HEK293 (cell line): ENCODE measurements around the gene TTC9B.
A peak's percentile ranks its signal among the peaks of the same experiment; 100 is the strongest.

Source experiments
- CTCF ChIA-PET: fragments of 350-600 bp; formaldehyde crosslinking; extraction: SDS; loops from one replicate; lab custom pipeline; 2021; ENCODE audit warnings: antibody characterized with exemption; lab: Yijun Ruan, JAX
- POLR2A ChIA-PET: fragments of 300-600 bp; formaldehyde crosslinking; extraction: SDS; loops from one replicate; lab custom pipeline; 2020; ENCODE audit warnings: antibody characterized with exemption, inconsistent platforms; lab: Yijun Ruan, JAX
- H3K27ac ChIP-seq: fragments of 200-500 bp; sonication (Bioruptor generic); 2 replicates; pipeline ENCODE4 v1.5.1; 2014; ENCODE audit warnings: low read depth, low read length, control low read depth, inconsistent platforms; ENCODE audit errors: extremely low read depth
- H3K36me3 ChIP-seq, 2 experiments: fragments of 200-500 bp in 1 of 2; sonication (Bioruptor generic) in 1 of 2; 1 replicate in 1 of 2; 2 replicates in 1 of 2; pipeline ENCODE4 v1.5.1; 2014 to 2017; ENCODE audit warnings: inconsistent platforms in 2 of 2, low read length in 2 of 2; ENCODE audit not compliant: control insufficient read depth in 2 of 2, insufficient read depth in 1 of 2
- H3K4me1 ChIP-seq: fragments of 200-500 bp; sonication (Bioruptor generic); 2 replicates; pipeline ENCODE4 v1.5.1; 2014; ENCODE audit warnings: mild to moderate bottlenecking, low read length, inconsistent platforms; ENCODE audit not compliant: control insufficient read depth, insufficient read depth
- H3K4me3 ChIP-seq: 2 replicates; pipeline ENCODE4 v1.5.1; 2011; ENCODE audit warnings: low read depth, mild to moderate bottlenecking, control low read depth, low read length, moderate library complexity
- H3K9me3 ChIP-seq: fragments of 200-500 bp; sonication (Bioruptor generic); 2 replicates; pipeline ENCODE4 v1.5.1; 2014; ENCODE audit warnings: low read depth, low read length, inconsistent platforms; ENCODE audit not compliant: control insufficient read depth, insufficient read depth
- GFI1B ChIP-seq: fragments of 450-650 bp; formaldehyde crosslinking; IDR thresholded peaks from 2 replicates; pipeline ENCODE4 v1.5.1; 2016; ENCODE audit warnings: missing biosample characterization, missing genetic modification characterization
- KLF7 ChIP-seq: fragments of 450-650 bp; formaldehyde crosslinking; IDR thresholded peaks from 2 replicates; pipeline ENCODE4 v1.5.1; 2016; ENCODE audit warnings: missing biosample characterization, missing genetic modification characterization, borderline replicate concordance
- KLF8 ChIP-seq: fragments of 450-650 bp; formaldehyde crosslinking; IDR thresholded peaks from 2 replicates; pipeline ENCODE4 v1.5.1; 2016; ENCODE audit warnings: missing biosample characterization, missing genetic modification characterization
- MEIS1 ChIP-seq: sonication (generic); formaldehyde crosslinking; IDR thresholded peaks from 2 replicates; pipeline ENCODE4 v1.8.1; 2022; ENCODE audit warnings: missing genetic modification reagents, mild to moderate bottlenecking, borderline replicate concordance
- SCRT1 ChIP-seq: fragments of 450-650 bp; formaldehyde crosslinking; IDR thresholded peaks from 2 replicates; pipeline ENCODE4 v1.5.1; 2016; ENCODE audit warnings: missing biosample characterization, missing genetic modification characterization, borderline replicate concordance
- SCRT2 ChIP-seq: fragments of 450-650 bp; formaldehyde crosslinking; IDR thresholded peaks from 2 replicates; pipeline ENCODE4 v1.5.1; 2016; ENCODE audit warnings: missing biosample characterization, missing genetic modification characterization
- TRIM28 ChIP-seq: IDR thresholded peaks from 2 replicates; pipeline ENCODE4 v1.6.1; 2011; ENCODE audit warnings: low read length, control low read depth, borderline replicate concordance
- ZBTB20 ChIP-seq: fragments of 450-650 bp; formaldehyde crosslinking; IDR thresholded peaks from 2 replicates; pipeline ENCODE4 v1.5.1; 2016; ENCODE audit warnings: missing biosample characterization, missing genetic modification characterization
- ZFP69B ChIP-seq: fragments of 450-650 bp; formaldehyde crosslinking; IDR thresholded peaks from 2 replicates; pipeline ENCODE4 v1.5.1; 2016; ENCODE audit warnings: missing biosample characterization, missing genetic modification characterization
- ZNF133 ChIP-seq: fragments of 450-650 bp; formaldehyde crosslinking; IDR thresholded peaks from 2 replicates; pipeline ENCODE4 v1.5.1; 2016; ENCODE audit warnings: missing biosample characterization, missing genetic modification characterization
- ZNF138 ChIP-seq: fragments of 450-650 bp; formaldehyde crosslinking; IDR thresholded peaks from 2 replicates; pipeline ENCODE4 v1.5.1; 2016; ENCODE audit warnings: missing biosample characterization, missing genetic modification characterization, borderline replicate concordance
- ZNF157 ChIP-seq: fragments of 450-650 bp; formaldehyde crosslinking; IDR thresholded peaks from 2 replicates; pipeline ENCODE4 v1.5.1; 2016; ENCODE audit warnings: missing biosample characterization, missing genetic modification characterization
- ZNF223 ChIP-seq: fragments of 450-650 bp; formaldehyde crosslinking; IDR thresholded peaks from 2 replicates; pipeline ENCODE4 v1.5.1; 2016; ENCODE audit warnings: missing biosample characterization, missing genetic modification characterization
- ZNF24 ChIP-seq: fragments of 450-650 bp; formaldehyde crosslinking; IDR thresholded peaks from 2 replicates; pipeline ENCODE4 v1.5.1; 2016; ENCODE audit warnings: missing biosample characterization, missing genetic modification characterization
- ZNF292 ChIP-seq: fragments of 450-650 bp; formaldehyde crosslinking; IDR thresholded peaks from 2 replicates; pipeline ENCODE4 v1.5.1; 2016; ENCODE audit warnings: low read depth, missing biosample characterization, missing genetic modification characterization, borderline replicate concordance
- ZNF335 ChIP-seq: fragments of 450-650 bp; formaldehyde crosslinking; conservative IDR thresholded peaks from 2 replicates; pipeline ENCODE4 v1.5.1; 2016; ENCODE audit warnings: missing biosample characterization, missing genetic modification characterization
- ZNF354C ChIP-seq: fragments of 450-650 bp; formaldehyde crosslinking; IDR thresholded peaks from 2 replicates; pipeline ENCODE4 v1.5.1; 2016; ENCODE audit warnings: missing biosample characterization, missing genetic modification characterization, low read depth, borderline replicate concordance
- ZNF391 ChIP-seq: fragments of 450-650 bp; formaldehyde crosslinking; IDR thresholded peaks from 2 replicates; pipeline ENCODE4 v1.5.1; 2016; ENCODE audit warnings: low read depth, missing biosample characterization, missing genetic modification characterization, borderline replicate concordance
- ZNF514 ChIP-seq: fragments of 450-650 bp; formaldehyde crosslinking; IDR thresholded peaks from 2 replicates; pipeline ENCODE4 v1.5.1; 2016; ENCODE audit warnings: missing biosample characterization, missing genetic modification characterization
- ZNF596 ChIP-seq: fragments of 450-650 bp; IDR thresholded peaks from 2 replicates; pipeline ENCODE4 v1.5.0; 2018; ENCODE audit warnings: missing biosample characterization, mild to moderate bottlenecking, missing genetic modification characterization, moderate library complexity
- ZNF677 ChIP-seq: fragments of 450-650 bp; IDR thresholded peaks from 2 replicates; pipeline ENCODE4 v1.5.0; 2018; ENCODE audit warnings: missing biosample characterization, mild to moderate bottlenecking, missing genetic modification characterization, moderate library complexity
- ZNF843 ChIP-seq: fragments of 450-650 bp; formaldehyde crosslinking; IDR thresholded peaks from 2 replicates; pipeline ENCODE4 v1.5.1; 2016; ENCODE audit warnings: missing biosample characterization, missing genetic modification characterization
- ZXDB ChIP-seq: fragments of 450-650 bp; formaldehyde crosslinking; IDR thresholded peaks from 2 replicates; pipeline ENCODE4 v1.5.1; 2016; ENCODE audit warnings: missing biosample characterization, missing genetic modification characterization
- TF ChIP-seq, protein P1 (sequence below): fragments of 450-650 bp; formaldehyde crosslinking; IDR thresholded peaks from 2 replicates; pipeline ENCODE4 v1.5.1; 2017; ENCODE audit warnings: missing biosample characterization, missing genetic modification characterization
- TF ChIP-seq, protein P2 (sequence below): fragments of 450-650 bp; formaldehyde crosslinking; IDR thresholded peaks from 2 replicates; pipeline ENCODE4 v1.5.1; 2016; ENCODE audit warnings: missing biosample characterization, missing genetic modification characterization
- TF ChIP-seq, protein P3 (sequence below): fragments of 450-650 bp; formaldehyde crosslinking; IDR thresholded peaks from 2 replicates; pipeline ENCODE4 v1.5.1; 2017; ENCODE audit warnings: missing biosample characterization, missing genetic modification characterization
- TF ChIP-seq, protein P4 (sequence below): fragments of 450-650 bp; formaldehyde crosslinking; IDR thresholded peaks from 2 replicates; pipeline ENCODE4 v1.5.1; 2017; ENCODE audit warnings: missing biosample characterization, missing genetic modification characterization

TTC9B gene

DNA sequence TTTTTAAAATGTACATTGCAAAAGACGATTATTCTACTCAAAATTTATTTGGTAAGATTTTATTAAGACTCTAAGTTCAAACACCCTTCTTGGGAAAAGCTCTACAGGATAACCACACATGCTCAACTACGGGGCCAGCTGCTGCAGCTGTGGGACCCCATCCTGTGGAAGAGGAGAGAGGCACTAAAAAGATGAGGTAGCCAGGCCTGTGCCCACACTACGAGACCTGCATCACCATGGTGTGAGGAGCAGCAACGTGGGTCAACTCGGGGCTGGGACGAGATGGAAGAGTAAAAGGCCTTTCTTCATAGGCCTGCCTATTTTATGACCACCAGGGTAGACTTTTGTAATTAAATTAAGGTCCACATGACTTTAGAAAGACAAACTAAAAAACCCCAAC lies 12.9 kb upstream of the TTC9B start:
- no peak overlapping the region for H3K4me3 ChIP-seq
- ChIA-PET POLR2A (interaction anchor here (1.1 kb wide), 1 partner anchor 46 kb away, joined by 3 read pairs; no protein-coding TSS in a partner anchor), CTCF (interaction anchor here (0.6 to 1.4 kb wide), 4 partner anchors 14 to 261 kb away, joined by 3 to 5 read pairs (median 3); partner anchors contain the start of gene TTC9B)
- peak; percentile 74; the same call in 1 of the 2 replicates for TF ChIP-seq ZNF223 (tag by site-specific recombination)
- TF ChIP-seq ZNF292 = no peak
- TF ChIP-seq SCRT1 (tag by site-specific recombination) = no peak
- peak overlapping the region; percentile 24; the same call in 1 of the 2 replicates for H3K27ac ChIP-seq
- no peaks in the 10 kb centered on the region for H3K9me3 ChIP-seq
- peaks cover 11% of the 10 kb centered on the region for H3K4me1 ChIP-seq
- peaks cover 18 to 31% of the 10 kb centered on the region in 2 experiments for H3K36me3 ChIP-seq

DNA sequence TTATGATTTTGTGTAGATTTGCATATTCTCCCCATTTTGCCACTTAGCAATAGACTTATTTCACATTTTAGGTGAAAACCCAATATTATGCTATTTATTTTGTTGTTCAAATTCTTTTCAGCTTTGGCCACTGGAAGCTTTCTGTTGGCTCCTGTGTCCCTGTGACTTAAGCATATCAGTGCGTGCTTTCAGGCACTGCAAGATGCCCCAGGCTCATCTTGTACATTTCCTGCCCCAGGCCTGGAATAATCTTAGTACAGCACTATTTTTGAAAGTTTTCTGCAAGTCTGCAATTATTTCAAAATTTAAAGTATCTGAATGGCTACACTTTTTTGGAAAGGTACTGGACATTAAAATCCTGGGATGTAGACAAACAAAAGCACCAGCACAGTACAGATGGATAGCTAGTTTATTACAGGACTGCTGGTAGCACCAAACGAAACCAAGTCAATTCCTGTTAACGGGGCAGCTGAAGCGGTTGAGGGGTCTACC lies 11.8 kb upstream of the TTC9B start:
- no peak for TF ChIP-seq SCRT1 (tag by site-specific recombination)
- no peaks in the 10 kb centered on the region for H3K9me3 ChIP-seq
- no peak overlapping the region for H3K27ac ChIP-seq
- H3K36me3 ChIP-seq = peaks cover 18 to 20% of the 10 kb centered on the region in 2 experiments
- peaks cover 11% of the 10 kb centered on the region for H3K4me1 ChIP-seq
- ChIA-PET CTCF (interaction anchor here (1.0 to 1.4 kb wide), 4 partner anchors 9 to 75 kb away, joined by 3 to 6 read pairs (median 4); no protein-coding TSS in a partner anchor), POLR2A (no interaction called here)
- no peak overlapping the region for H3K4me3 ChIP-seq

DNA sequence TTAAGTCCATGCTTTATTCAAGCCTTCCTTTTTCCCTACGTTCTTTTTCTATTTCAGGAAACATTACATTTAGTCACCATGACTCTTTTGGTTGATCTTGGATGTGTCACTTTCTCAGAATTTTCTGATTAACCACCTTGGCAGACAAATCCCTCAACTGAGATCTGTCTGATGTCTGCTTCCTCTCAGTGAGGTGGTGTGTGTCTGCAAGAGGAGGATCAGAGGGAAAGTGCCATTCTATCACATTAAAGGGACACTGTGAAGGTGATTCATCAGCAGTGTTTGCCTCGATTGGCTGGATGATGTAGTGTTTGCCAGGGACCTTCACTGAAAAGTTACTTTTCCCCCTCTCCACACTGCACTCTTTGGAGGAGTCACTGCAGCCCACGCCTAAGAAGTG lies 11.3 kb upstream of the TTC9B start:
- no peak overlapping the region for H3K27ac ChIP-seq
- H3K36me3 ChIP-seq = peaks cover 13 to 15% of the 10 kb centered on the region in 2 experiments
- POLR2A ChIA-PET = no interaction called here
- peaks cover 11% of the 10 kb centered on the region for H3K4me1 ChIP-seq
- H3K4me3 ChIP-seq = no peak overlapping the region
- no peaks in the 10 kb centered on the region for H3K9me3 ChIP-seq
- CTCF ChIA-PET = interaction anchor here (0.6 to 1.3 kb wide), 7 partner anchors 8 to 491 kb away, joined by 3 to 7 read pairs (median 3); partner anchors contain the start of gene CLC
- no peak for TF ChIP-seq ZNF596 (tag by site-specific recombination)
- TF ChIP-seq KLF8 (tag by site-specific recombination) = 0 out of 2 replicates have a peak, but pooled peaks have one; percentile 23
- TF ChIP-seq ZNF514 (tag by site-specific recombination) = no peak
- TF ChIP-seq, protein P1, sequence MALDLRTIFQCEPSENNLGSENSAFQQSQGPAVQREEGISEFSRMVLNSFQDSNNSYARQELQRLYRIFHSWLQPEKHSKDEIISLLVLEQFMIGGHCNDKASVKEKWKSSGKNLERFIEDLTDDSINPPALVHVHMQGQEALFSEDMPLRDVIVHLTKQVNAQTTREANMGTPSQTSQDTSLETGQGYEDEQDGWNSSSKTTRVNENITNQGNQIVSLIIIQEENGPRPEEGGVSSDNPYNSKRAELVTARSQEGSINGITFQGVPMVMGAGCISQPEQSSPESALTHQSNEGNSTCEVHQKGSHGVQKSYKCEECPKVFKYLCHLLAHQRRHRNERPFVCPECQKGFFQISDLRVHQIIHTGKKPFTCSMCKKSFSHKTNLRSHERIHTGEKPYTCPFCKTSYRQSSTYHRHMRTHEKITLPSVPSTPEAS (tag by site-specific recombination) = no peak
- no peak for TF ChIP-seq ZNF677 (tag by site-specific recombination)
- TF ChIP-seq ZNF133 (tag by site-specific recombination) = no peak
- TF ChIP-seq ZXDB = no peak
- no peak for TF ChIP-seq ZBTB20 (tag by site-specific recombination)
- TF ChIP-seq ZNF138 = 0 out of 2 replicates have a peak, but pooled peaks have one; percentile 43
- TF ChIP-seq TRIM28 = no peak
- TF ChIP-seq, protein P2, sequence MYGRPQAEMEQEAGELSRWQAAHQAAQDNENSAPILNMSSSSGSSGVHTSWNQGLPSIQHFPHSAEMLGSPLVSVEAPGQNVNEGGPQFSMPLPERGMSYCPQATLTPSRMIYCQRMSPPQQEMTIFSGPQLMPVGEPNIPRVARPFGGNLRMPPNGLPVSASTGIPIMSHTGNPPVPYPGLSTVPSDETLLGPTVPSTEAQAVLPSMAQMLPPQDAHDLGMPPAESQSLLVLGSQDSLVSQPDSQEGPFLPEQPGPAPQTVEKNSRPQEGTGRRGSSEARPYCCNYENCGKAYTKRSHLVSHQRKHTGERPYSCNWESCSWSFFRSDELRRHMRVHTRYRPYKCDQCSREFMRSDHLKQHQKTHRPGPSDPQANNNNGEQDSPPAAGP (tag by site-specific recombination) = no peak
- TF ChIP-seq ZNF391 (tag by site-specific recombination) = no peak
- TF ChIP-seq, protein P3, sequence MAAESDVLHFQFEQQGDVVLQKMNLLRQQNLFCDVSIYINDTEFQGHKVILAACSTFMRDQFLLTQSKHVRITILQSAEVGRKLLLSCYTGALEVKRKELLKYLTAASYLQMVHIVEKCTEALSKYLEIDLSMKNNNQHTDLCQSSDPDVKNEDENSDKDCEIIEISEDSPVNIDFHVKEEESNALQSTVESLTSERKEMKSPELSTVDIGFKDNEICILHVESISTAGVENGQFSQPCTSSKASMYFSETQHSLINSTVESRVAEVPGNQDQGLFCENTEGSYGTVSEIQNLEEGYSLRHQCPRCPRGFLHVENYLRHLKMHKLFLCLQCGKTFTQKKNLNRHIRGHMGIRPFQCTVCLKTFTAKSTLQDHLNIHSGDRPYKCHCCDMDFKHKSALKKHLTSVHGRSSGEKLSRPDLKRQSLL (tag by site-specific recombination) = no peak
- 0 out of 2 replicates have a peak, but pooled peaks have one; percentile 26 for TF ChIP-seq ZFP69B (tag by site-specific recombination)
- no peak for TF ChIP-seq ZNF157 (tag by site-specific recombination)
- no peak for TF ChIP-seq SCRT1 (tag by site-specific recombination)
- TF ChIP-seq ZNF354C (tag by site-specific recombination) = no peak
- no peak for TF ChIP-seq ZNF24
- no peak for TF ChIP-seq MEIS1
- no peak for TF ChIP-seq KLF7 (tag by site-specific recombination)
- TF ChIP-seq SCRT2 (tag by site-specific recombination) = no peak
- TF ChIP-seq ZNF335 (tag by site-specific recombination) = no peak
- no peak for TF ChIP-seq ZNF843
- TF ChIP-seq, protein P4, sequence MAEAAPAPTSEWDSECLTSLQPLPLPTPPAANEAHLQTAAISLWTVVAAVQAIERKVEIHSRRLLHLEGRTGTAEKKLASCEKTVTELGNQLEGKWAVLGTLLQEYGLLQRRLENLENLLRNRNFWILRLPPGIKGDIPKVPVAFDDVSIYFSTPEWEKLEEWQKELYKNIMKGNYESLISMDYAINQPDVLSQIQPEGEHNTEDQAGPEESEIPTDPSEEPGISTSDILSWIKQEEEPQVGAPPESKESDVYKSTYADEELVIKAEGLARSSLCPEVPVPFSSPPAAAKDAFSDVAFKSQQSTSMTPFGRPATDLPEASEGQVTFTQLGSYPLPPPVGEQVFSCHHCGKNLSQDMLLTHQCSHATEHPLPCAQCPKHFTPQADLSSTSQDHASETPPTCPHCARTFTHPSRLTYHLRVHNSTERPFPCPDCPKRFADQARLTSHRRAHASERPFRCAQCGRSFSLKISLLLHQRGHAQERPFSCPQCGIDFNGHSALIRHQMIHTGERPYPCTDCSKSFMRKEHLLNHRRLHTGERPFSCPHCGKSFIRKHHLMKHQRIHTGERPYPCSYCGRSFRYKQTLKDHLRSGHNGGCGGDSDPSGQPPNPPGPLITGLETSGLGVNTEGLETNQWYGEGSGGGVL (tag by site-specific recombination) = peak; percentile 67
- TF ChIP-seq GFI1B = no peak
